Adrenal gland (tissue), 5 donors: ENCODE measurements around the gene MOCS2.

Experiments used
- CTCF ChIP-seq, 6 experiments: fragments of 450-650 bp in 4 of 6; fragments of 200-600 bp in 2 of 6; sonication (generic) in 1 of 6; IDR thresholded peaks; 1 replicate in 5 of 6; 2 replicates in 1 of 6; pipeline versions ENCODE4 v1.5.1 to v1.8.0; 2016 to 2021; ENCODE audit warnings: antibody characterized with exemption in 6 of 6, mild to moderate bottlenecking in 2 of 6, moderate library complexity in 1 of 6
- POLR2A ChIP-seq, 2 donors: fragments of 450-650 bp; IDR thresholded peaks; one replicate each; pipeline ENCODE4 v1.6.1; 2017; ENCODE audit warnings: antibody characterized with exemption in 2 of 2, mild to moderate bottlenecking in 2 of 2, moderate library complexity in 1 of 2
- donor health status: DM: no; HTN: no; CAD: no.

GRCh38 chr5:53128481-53128880, 18.9 kb upstream of the MOCS2 start:
- TF ChIP-seq CTCF (IDR thresholded peaks at IDR 0.05) (no peak), POLR2A (IDR thresholded peaks at IDR 0.05) (no peak)
